Breast epithelium (tissue), 3 donors: ENCODE measurements around the gene PHYKPL.

Source experiments
- CTCF ChIP-seq, 3 donors: fragments of 450-650 bp; IDR thresholded peaks; one replicate each; pipeline ENCODE4 v1.5.1; 2016 to 2017; ENCODE audit warnings: antibody characterized with exemption in 3 of 3, mild to moderate bottlenecking in 3 of 3, moderate library complexity in 3 of 3
- POLR2AphosphoS5 ChIP-seq, 3 donors: sonication (generic); formaldehyde crosslinking; IDR thresholded peaks; one replicate each; pipeline ENCODE4 v1.6.1; 2017; ENCODE audit warnings: antibody characterized with exemption in 3 of 3

- no peak for TF ChIP-seq CTCF (IDR thresholded peaks at IDR 0.05)
- no peak for TF ChIP-seq POLR2AphosphoS5 (IDR thresholded peaks at IDR 0.05)
Observed at GRCh38 chr5:178221282-178221681, 11.3 kb downstream of the PHYKPL start.
